HG03354 (cell line): Measurements from ENCODE around the gene EEA1.

ENCODE experiments used
- ATAC-seq: cut with Tn5 transposase; IDR thresholded peaks from one replicate; pipeline ENCODE4 v1.9.1; 2021; ENCODE audit warnings: mild to moderate bottlenecking; ENCODE audit not compliant: unreplicated experiment, poor library complexity, severe bottlenecking

EEA1 gene

GRCh38 chr12:92732216-92732615 lies 196.9 kb downstream of the EEA1 start:
- no peak for ATAC-seq

- ATAC-seq, result no peak
These were observed 198.3 kb downstream of the EEA1 start for GRCh38 chr12:92730758-92731157.

- no peak for ATAC-seq
These were observed 199.3 kb downstream of the EEA1 start for GRCh38 chr12:92729773-92730305.

GRCh38 chr12:92726850-92727249 lies 202.2 kb downstream of the EEA1 start:
- ATAC-seq, result no peak

GRCh38 chr12:92722897-92723296 lies 206.2 kb downstream of the EEA1 start:
- ATAC-seq, result no peak

- no peak for ATAC-seq
These were observed 207.4 kb downstream of the EEA1 start for GRCh38 chr12:92721656-92722055.

GRCh38 chr12:92721130-92721529 lies 208.0 kb downstream of the EEA1 start:
- no peak for ATAC-seq
